ENCODE data around the gene FAHD2A. TPM values are rescaled to one million over a fixed set of nuclear protein-coding genes. Genes with fewer than 3 reads are reported as not detected.
A peak's percentile ranks its signal among the peaks of the same experiment; 100 is the strongest.

Gene FAHD2A
- total and polyA plus RNA-seq, 5 donors, result 26.1 to 32.7 (median 31.3) TPM

GRCh38 chr2:95359501-95359930, 43.0 kb upstream of the FAHD2A start:
- Histone ChIP-seq H3K27ac (ENCODE audit: low read length) (no peak overlapping the region), H3K4me3 (ENCODE audit: low read length) (no peak overlapping the region), H3K27me3 (ENCODE audit: control insufficient read depth, insufficient read depth) (no peaks in the 10 kb centered on the region), H3K9me3 (ENCODE audit: control insufficient read depth, low read length) (no peaks in the 10 kb centered on the region), H3K4me1 (ENCODE audit: control insufficient read depth, insufficient read depth, low read length) (no peaks in the 10 kb centered on the region)
- 76% methylated on average over 5 of the region's 5 CpGs for WGBS
- intact Hi-C loops (cut with DNase I), result no loop called here
- ATAC-seq, result no peak
- peak in 1 of 3 donors; percentile 40 for DNase-seq

DNA sequence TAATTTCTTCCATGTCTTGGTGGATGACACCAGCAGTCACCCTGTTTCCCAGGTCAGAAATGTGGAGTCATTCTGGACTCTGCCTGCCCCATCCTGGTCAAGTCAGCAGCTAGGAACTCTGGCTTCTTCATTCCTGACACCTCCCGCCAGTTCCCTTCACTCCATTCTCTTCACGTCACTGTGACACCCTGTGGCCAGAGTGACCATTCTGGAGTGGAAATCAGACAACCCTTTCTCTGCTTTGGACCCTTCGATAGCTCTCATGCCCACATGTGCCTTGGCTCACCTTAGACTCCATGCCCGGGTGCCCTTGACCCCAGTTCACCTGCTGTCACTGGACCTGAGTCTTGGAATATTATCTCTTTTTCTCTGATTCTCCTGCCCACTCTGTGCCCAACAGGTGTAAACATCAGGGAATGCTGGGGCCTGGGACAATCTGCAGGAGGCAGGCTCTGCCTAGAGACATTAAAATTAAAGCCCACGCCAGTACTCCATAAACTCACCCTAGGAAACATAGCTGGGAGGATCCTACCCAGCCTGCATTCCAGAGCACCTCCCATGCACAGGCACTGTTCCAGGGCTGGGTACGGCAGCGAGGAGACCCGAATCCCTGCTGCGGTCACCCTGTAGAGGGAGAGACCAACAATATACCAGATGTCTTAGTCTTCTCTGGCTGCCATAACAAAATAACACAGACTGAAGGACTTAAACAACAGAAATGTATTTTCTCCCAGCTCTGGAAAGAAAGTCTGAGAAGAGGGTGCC, 41.1 kb upstream of the FAHD2A start:
- intact Hi-C loops (cut with DNase I), result no loop called here
- no peak for DNase-seq
- 81% methylated on average over 9 of the region's 9 CpGs for WGBS
- H3K4me1 ChIP-seq (ENCODE audit: control insufficient read depth, insufficient read depth, low read length), result no peaks in the 10 kb centered on the region
- no peak overlapping the region for H3K27ac ChIP-seq (ENCODE audit: low read length)
- no peaks in the 10 kb centered on the region for H3K9me3 ChIP-seq (ENCODE audit: control insufficient read depth, low read length)
- H3K4me3 ChIP-seq (ENCODE audit: low read length), result no peak overlapping the region
- no peak for ATAC-seq
- no peaks in the 10 kb centered on the region for H3K27me3 ChIP-seq (ENCODE audit: control insufficient read depth, insufficient read depth)

- no peaks in the 10 kb centered on the region for H3K27me3 ChIP-seq (ENCODE audit: control insufficient read depth, insufficient read depth)
- H3K9me3 ChIP-seq (ENCODE audit: control insufficient read depth, low read length), result no peaks in the 10 kb centered on the region
- H3K4me3 ChIP-seq (ENCODE audit: low read length), result no peak overlapping the region
- DNase-seq, result no peak
- H3K4me1 ChIP-seq (ENCODE audit: control insufficient read depth, insufficient read depth, low read length), result no peaks in the 10 kb centered on the region
- no peak overlapping the region for H3K27ac ChIP-seq (ENCODE audit: low read length)
- 88% methylated on average over 9 of the region's 9 CpGs for WGBS
- ATAC-seq, result no peak
- intact Hi-C loops (cut with DNase I), result no loop called here
These were observed 40.0 kb upstream of the FAHD2A start for GRCh38 chr2:95362486-95362885.

- H3K9me3 ChIP-seq (ENCODE audit: control insufficient read depth, low read length), result peaks cover 2% of the 10 kb centered on the region
- no peak for ATAC-seq
- no peak overlapping the region for H3K27ac ChIP-seq (ENCODE audit: low read length)
- no peak for DNase-seq
- WGBS, result 78% methylated on average over 6 of the region's 6 CpGs
- H3K4me3 ChIP-seq (ENCODE audit: low read length), result no peak overlapping the region
- H3K4me1 ChIP-seq (ENCODE audit: control insufficient read depth, insufficient read depth, low read length), result no peaks in the 10 kb centered on the region
- H3K27me3 ChIP-seq (ENCODE audit: control insufficient read depth, insufficient read depth), result no peaks in the 10 kb centered on the region
- intact Hi-C loops (cut with DNase I), result no loop called here
These were observed 36.0 kb upstream of the FAHD2A start for GRCh38 chr2:95366514-95366913.

DNA sequence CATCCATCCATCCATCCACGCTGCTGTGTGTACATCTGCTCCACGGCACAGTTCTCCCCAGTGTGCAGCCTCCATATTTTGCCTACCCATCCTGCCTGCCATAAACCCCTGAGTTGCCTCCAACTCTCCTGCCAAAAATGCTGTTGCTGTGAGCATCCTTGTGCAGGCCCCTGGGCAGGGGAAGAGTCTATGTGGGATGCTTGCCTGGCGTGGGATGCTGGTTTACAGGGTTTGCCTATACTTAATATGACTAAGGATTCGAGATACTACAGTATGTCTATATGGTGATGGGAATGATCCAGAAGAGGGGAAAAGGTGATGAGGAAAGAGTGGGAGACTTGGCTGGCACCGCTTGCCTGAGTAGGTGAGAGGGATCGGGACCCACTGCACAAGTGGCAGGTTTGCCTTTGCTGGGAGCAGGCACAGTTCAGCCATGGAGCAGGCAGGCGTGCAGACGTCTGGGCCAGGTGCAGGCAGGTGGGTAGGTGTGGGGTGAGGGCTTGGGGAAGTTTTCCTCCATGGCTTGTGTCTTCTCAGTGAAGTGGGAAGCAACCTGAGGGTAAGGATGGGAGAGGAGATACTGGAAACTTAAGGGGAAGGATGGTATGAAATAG, 30.2 kb upstream of the FAHD2A start:
- 90% methylated on average over 8 of the region's 8 CpGs for WGBS
- peaks cover 2% of the 10 kb centered on the region for H3K9me3 ChIP-seq (ENCODE audit: control insufficient read depth, low read length)
- DNase-seq, result peak in 1 of 3 donors; percentile 34
- no peak overlapping the region for H3K4me3 ChIP-seq (ENCODE audit: low read length)
- no peaks in the 10 kb centered on the region for H3K4me1 ChIP-seq (ENCODE audit: control insufficient read depth, insufficient read depth, low read length)
- intact Hi-C loops (cut with DNase I), result no loop called here
- ATAC-seq, result no peak
- H3K27me3 ChIP-seq (ENCODE audit: control insufficient read depth, insufficient read depth), result no peaks in the 10 kb centered on the region
- no peak overlapping the region for H3K27ac ChIP-seq (ENCODE audit: low read length)

GRCh38 chr2:95372845-95373244, 29.7 kb upstream of the FAHD2A start:
- H3K27ac ChIP-seq (ENCODE audit: low read length), result no peak overlapping the region
- no peak overlapping the region for H3K4me3 ChIP-seq (ENCODE audit: low read length)
- DNase-seq, result no peak
- peak; percentile 23 to 34 for ATAC-seq
- H3K4me1 ChIP-seq (ENCODE audit: control insufficient read depth, insufficient read depth, low read length), result no peaks in the 10 kb centered on the region
- intact Hi-C loops (cut with DNase I), result no loop called here
- 93% methylated on average over 8 of the region's 8 CpGs for WGBS
- H3K9me3 ChIP-seq (ENCODE audit: control insufficient read depth, low read length), result peaks cover 2% of the 10 kb centered on the region
- H3K27me3 ChIP-seq (ENCODE audit: control insufficient read depth, insufficient read depth), result no peaks in the 10 kb centered on the region

DNA sequence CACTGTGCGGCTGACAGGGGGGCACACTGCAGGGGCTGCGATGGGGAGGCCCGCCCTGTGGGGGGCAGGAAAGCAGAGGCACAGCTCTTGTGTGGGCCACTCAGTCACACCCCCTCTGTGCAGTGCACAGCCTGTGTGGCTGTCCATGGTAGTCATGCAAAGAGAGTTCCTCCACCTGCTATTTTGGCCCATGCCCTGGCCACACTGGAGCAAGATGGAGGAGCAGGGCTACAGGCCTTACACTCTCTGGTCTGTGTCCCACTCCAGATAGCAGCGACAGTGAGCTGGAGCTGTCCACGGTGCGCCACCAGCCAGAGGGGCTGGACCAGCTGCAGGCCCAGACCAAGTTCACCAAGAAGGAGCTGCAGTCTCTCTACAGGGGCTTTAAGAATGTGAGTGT, 28.5 kb upstream of the FAHD2A start:
- no peak overlapping the region for H3K4me3 ChIP-seq (ENCODE audit: low read length)
- H3K4me1 ChIP-seq (ENCODE audit: control insufficient read depth, insufficient read depth, low read length), result no peaks in the 10 kb centered on the region
- WGBS, result 83% methylated on average over 6 of the region's 6 CpGs
- peaks cover 2% of the 10 kb centered on the region for H3K9me3 ChIP-seq (ENCODE audit: control insufficient read depth, low read length)
- no peak for ATAC-seq
- H3K27me3 ChIP-seq (ENCODE audit: control insufficient read depth, insufficient read depth), result no peaks in the 10 kb centered on the region
- H3K27ac ChIP-seq (ENCODE audit: low read length), result no peak overlapping the region
- intact Hi-C loops (cut with DNase I), result no loop called here
- no peak for DNase-seq

DNA sequence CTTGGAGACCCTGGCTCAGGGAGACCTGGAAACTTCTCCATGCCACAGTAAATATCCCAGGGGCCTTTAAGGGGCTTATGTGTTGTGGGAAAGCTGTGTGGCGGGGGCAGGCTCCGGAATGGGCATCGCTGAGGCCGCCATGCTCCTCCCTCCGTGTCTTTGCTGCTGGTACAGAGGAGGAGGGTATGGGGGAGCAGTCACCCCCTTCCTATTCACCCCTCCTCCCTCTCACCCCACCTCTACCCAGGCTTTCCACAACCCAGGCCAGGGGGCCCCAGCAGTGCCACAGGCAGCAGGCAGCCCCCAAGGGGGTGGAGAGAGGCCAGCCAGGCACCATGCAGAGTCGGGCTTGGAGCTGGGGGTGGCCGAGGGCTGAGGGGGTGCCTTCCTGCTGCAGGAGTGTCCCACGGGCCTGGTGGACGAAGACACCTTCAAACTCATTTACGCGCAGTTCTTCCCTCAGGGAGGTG, 28.0 kb upstream of the FAHD2A start:
- Histone ChIP-seq H3K4me1 (ENCODE audit: control insufficient read depth, insufficient read depth, low read length) (no peaks in the 10 kb centered on the region), H3K4me3 (ENCODE audit: low read length) (no peak overlapping the region), H3K27ac (ENCODE audit: low read length) (no peak overlapping the region), H3K9me3 (ENCODE audit: control insufficient read depth, low read length) (peaks cover 2% of the 10 kb centered on the region), H3K27me3 (ENCODE audit: control insufficient read depth, insufficient read depth) (no peaks in the 10 kb centered on the region)
- 91% methylated on average over 11 of the region's 11 CpGs for WGBS
- DNase-seq (no peak), ATAC-seq (peak in 1 of 2 donors; percentile 30)
- intact Hi-C loops (cut with DNase I), result no loop called here

DNA sequence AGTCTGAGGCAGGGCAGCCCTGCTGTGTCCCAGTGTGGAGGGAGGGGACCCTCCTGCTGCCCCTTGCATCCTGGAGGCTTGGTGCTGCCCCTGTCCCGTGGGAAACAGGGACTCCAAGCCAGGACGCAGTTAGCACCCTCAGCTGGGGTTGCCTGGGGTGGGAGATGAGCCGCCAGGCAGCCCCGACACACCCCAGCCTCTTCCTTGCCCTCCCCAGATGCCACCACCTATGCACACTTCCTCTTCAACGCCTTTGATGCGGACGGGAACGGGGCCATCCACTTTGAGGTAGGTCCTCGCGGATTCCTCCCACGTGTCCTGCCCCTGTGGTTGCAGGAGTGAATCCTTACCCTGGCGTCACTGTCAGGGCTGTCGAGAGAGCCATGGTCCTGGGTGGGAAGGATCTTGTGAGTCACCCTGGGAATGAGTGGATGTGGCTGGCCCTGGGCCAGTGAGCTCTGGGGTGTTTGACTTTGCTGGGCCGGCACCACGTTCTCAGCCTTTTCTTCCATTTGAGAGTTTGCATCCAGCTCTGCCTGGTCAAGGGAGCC, 27.5 kb upstream of the FAHD2A start:
- H3K4me1 ChIP-seq (ENCODE audit: control insufficient read depth, insufficient read depth, low read length), result no peaks in the 10 kb centered on the region
- ATAC-seq (no peak), DNase-seq (peak in 1 of 3 donors; percentile 63)
- no peak overlapping the region for H3K4me3 ChIP-seq (ENCODE audit: low read length)
- intact Hi-C loops (cut with DNase I), result no loop called here
- 71% methylated on average over 15 of the region's 15 CpGs for WGBS
- H3K27me3 ChIP-seq (ENCODE audit: control insufficient read depth, insufficient read depth), result no peaks in the 10 kb centered on the region
- peaks cover 2% of the 10 kb centered on the region for H3K9me3 ChIP-seq (ENCODE audit: control insufficient read depth, low read length)
- H3K27ac ChIP-seq (ENCODE audit: low read length), result no peak overlapping the region

DNA sequence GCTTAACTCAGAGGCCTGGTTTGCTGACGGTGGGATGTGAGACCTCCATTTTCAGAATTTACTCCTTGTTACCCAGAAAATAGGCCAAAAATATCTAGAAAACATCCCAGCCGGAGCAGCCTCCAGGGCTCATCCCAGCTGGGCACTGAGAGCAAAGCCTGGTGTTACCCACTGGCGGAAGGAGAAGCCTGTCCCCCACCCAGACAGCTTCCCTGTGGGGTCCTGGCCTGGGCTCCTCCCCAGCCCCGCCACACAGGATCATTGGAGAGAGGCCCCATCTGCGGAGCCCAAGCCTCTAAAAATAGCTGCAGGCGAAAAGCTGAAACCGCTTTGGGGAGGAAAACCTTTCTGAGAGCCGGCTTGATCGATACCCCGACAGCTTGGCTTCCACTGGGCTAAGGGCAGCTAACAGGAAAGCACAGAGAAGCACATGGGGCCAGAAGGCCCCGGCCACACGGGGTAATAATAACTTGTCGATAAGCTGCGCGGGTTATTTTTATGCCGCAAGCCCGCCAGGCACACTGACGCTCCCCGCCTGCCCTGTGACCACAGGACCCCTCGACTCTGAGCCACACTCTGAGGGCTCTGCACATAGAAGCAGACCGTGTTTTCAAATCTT, 26.9 kb upstream of the FAHD2A start:
- Histone ChIP-seq H3K27me3 (ENCODE audit: control insufficient read depth, insufficient read depth) (no peaks in the 10 kb centered on the region), H3K9me3 (ENCODE audit: control insufficient read depth, low read length) (no peaks in the 10 kb centered on the region), H3K4me1 (ENCODE audit: control insufficient read depth, insufficient read depth, low read length) (no peaks in the 10 kb centered on the region), H3K27ac (ENCODE audit: low read length) (no peak overlapping the region), H3K4me3 (ENCODE audit: low read length) (no peak overlapping the region)
- DNase-seq (peak in 1 of 3 donors; percentile 36), ATAC-seq (no peak)
- WGBS, result 75% methylated on average over 21 of the region's 21 CpGs
- intact Hi-C loops (cut with DNase I), result no loop called here
